Activated T-helper 2 cell treated with anti-CD3 and anti-CD28 coated beads, Interferon-gamma antibody, Interleukin-2, Interleukin-4, amounts not matched to agents 10 μg/mL and 5 μg/mL and 100 μg/mL, durations not matched to agents 14 hours and 24 hours and 36 hours (primary cell): ENCODE results near the gene ZBTB20. TPM values are rescaled to one million over a fixed set of nuclear protein-coding genes. Genes with fewer than 3 reads are reported as not detected.

Source experiments
- DNase-seq: peaks from one replicate; pipeline ENCODE4 v3.0.0; 2021; ENCODE audit warnings: low spot score
- H3K27ac Mint-ChIP-seq: one replicate; pipeline ENCODE4 v1.8.0; 2021; ENCODE audit warnings: mixed read lengths
- H3K27me3 Mint-ChIP-seq: one replicate; pipeline ENCODE4 v1.8.0; 2021; ENCODE audit warnings: low read depth, mixed read lengths
- H3K36me3 Mint-ChIP-seq: one replicate; pipeline ENCODE4 v1.8.0; 2021; ENCODE audit warnings: low read depth, mixed read lengths
- H3K4me1 Mint-ChIP-seq: one replicate; pipeline ENCODE4 v1.8.0; 2021; ENCODE audit warnings: low read depth, mixed read lengths
- H3K4me3 Mint-ChIP-seq: one replicate; pipeline ENCODE4 v1.8.0; 2021; ENCODE audit warnings: low read depth, mild to moderate bottlenecking, moderate library complexity, mixed read lengths
- H3K9me3 Mint-ChIP-seq: one replicate; pipeline ENCODE4 v1.8.0; 2021; ENCODE audit warnings: mixed read lengths
- intact Hi-C: fragments of 100-400 bp; cut with micrococcal nuclease; formaldehyde crosslinking; loops from one replicate; pipeline ENCODE4 v1.15.1; 2023
- total RNA-seq: library from RNA; stranded (reverse); gene quantifications from 2 replicates; pipeline ENCODE4 v1.2.3, GENCODE V29; 2022

Gene ZBTB20
- total RNA-seq, 1 donor from 2014 or later: 3.3 TPM

DNA sequence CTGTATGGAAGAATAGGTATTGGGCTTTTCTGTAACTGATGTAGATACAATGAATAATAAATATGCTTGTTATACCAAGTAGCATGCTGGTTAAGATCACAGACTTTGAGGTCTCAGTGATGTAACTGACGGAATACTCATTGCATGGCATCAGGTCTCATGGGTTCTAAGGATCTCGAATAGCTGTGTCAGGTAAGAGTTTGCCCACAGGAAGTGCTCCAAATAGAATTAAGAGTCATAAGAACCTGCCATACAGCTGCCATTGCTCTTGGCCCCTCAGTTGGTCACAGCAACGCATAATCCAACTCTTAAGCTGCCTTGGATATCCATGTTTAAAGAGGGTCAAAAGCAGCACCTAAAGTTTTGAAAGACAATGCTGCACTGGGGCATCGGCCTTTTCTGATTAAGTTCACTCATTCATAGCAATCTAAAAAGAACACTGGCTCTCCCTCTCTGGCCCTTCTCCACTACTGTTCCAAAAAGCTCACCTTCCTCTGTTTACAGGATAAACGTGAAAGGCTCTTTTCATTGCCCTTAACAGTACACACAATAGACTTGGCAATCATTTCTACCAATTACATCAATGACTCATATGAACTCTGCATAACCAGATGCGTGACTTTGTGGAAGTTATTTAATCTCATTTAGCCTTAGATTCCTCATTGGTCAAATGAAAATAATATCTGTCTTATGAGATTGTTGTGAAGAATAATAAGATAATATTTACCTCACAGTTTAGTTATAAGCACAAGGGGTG lies 74.6 kb downstream of the ZBTB20 start:
- intact Hi-C loops: no loop called here
- peaks cover 6% of the 10 kb centered on the region for H3K4me1 Mint-ChIP-seq
- no peaks in the 10 kb centered on the region for H3K9me3 Mint-ChIP-seq
- no peak for DNase-seq
- H3K27me3 Mint-ChIP-seq: no peaks in the 10 kb centered on the region
- H3K4me3 Mint-ChIP-seq: no peak overlapping the region
- no peaks in the 10 kb centered on the region for H3K36me3 Mint-ChIP-seq
- no peak overlapping the region for H3K27ac Mint-ChIP-seq

DNA sequence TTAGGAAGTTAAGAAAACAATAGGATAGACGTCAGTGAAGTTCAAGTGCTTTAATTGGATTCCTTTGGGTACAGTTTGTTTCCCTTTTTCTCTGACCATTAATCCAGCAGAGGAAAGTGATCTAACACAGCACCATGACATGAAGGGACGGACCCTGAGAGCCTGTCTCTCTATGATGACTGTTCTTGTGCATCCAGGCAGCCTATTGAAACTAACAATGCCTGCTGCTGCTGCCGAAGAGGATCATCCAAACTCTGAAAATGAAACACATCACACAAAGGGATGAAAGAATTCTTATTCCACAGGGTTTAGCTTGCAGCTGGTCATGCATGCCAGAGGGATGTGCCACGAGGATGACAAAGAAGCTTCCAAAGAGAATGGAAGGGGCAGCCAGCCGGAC lies 75.5 kb downstream of the ZBTB20 start:
- no peaks in the 10 kb centered on the region for H3K36me3 Mint-ChIP-seq
- H3K9me3 Mint-ChIP-seq: no peaks in the 10 kb centered on the region
- H3K27ac Mint-ChIP-seq: no peak overlapping the region
- DNase-seq: no peak
- no peak overlapping the region for H3K4me3 Mint-ChIP-seq
- intact Hi-C loops: no loop called here
- peaks cover 6% of the 10 kb centered on the region for H3K4me1 Mint-ChIP-seq
- H3K27me3 Mint-ChIP-seq: no peaks in the 10 kb centered on the region

DNA sequence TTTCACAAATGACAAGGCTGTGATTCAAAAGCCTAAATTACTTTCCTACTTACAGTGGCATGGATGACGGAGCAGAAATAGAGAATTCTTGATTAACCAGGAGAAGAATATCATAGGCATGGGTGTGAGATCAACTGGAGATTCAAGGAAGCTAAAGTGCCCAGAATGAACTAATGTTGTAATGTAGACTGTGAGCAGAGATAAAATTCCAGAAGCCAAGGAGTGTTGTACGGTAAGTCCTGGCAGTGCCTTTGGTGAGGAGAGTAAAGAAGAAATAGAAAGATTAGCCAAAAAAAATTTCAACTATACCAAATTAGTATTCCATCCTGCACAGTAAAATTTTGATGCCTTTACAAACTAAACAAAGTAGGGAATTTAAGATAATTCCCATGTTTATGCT lies 75.9 kb downstream of the ZBTB20 start:
- DNase-seq: no peak
- peaks cover 6% of the 10 kb centered on the region for H3K4me1 Mint-ChIP-seq
- no peak overlapping the region for H3K27ac Mint-ChIP-seq
- H3K4me3 Mint-ChIP-seq: no peak overlapping the region
- intact Hi-C loops: no loop called here
- no peaks in the 10 kb centered on the region for H3K27me3 Mint-ChIP-seq
- H3K36me3 Mint-ChIP-seq: no peaks in the 10 kb centered on the region
- H3K9me3 Mint-ChIP-seq: no peaks in the 10 kb centered on the region

DNA sequence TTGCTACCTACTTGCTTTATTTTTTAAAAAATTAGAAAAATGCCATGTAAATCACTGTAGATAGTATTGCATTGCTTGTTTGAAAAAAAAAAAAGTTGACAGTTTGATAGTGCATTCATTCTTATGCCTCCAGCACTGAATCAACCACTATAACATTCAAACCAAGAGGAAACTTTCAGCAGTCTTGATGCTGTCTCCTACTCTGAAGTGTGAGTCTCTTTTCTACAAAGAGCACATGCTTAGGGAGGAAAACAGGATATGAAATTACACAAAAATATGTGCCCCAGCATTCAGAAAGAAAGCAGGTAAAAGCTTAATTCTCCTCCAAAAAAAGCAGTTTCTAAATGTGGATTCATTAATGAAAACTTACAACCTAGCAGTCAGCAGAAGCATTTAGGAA lies 78.3 kb downstream of the ZBTB20 start:
- Mint-ChIP-seq H3K4me3 (no peak overlapping the region), H3K36me3 (no peaks in the 10 kb centered on the region), H3K27ac (no peak overlapping the region), H3K4me1 (peaks cover 6% of the 10 kb centered on the region), H3K27me3 (no peaks in the 10 kb centered on the region), H3K9me3 (no peaks in the 10 kb centered on the region)
- DNase-seq: no peak
- intact Hi-C loops: no loop called here

DNA sequence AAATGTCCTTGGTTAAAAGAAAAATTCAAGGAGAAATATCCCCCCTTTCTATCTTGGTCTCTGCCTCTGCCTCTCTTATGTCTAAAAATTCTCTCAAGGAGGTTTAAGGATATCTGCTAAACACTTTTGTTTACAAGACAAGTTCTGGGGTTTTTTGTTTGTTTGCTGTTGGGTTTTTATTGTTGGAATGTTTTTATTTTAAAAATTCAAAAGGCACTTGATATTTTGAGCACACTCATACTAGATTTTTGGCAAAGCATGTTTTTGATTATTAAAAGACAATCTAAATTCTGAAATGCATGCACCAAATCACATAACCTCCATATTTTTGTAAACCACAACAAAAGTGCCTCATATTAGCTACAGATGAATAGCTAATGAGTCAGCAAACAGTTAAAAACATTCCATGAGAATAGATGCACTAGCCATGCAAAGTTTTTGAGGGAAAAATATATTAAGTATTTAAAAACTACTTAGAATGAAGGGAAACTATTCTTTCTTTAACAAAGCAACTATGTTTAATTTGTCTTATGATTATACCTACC lies 84.6 kb downstream of the ZBTB20 start:
- Mint-ChIP-seq H3K4me1 (no peaks in the 10 kb centered on the region), H3K9me3 (no peaks in the 10 kb centered on the region), H3K4me3 (no peak overlapping the region), H3K36me3 (no peaks in the 10 kb centered on the region), H3K27ac (no peak overlapping the region), H3K27me3 (no peaks in the 10 kb centered on the region)
- DNase-seq: no peak
- intact Hi-C loops: no loop called here

DNA sequence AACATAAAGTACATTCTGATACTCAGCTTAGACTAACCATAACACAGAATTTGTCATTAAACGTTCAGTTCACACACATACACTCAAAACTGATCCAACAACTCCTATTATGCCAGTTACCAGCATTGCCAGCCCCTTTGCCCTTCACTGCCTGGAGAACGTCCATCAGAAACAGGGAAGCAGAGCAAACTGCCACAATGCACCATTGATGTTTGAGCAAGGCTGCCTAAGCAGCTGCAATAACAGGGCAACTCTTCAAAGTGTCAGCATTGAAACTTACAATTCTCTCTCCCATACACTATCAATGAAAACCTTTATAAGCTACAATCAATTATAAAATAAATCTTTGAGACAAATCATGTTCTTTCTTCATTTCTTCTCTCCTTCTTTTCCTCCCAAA lies 85.1 kb downstream of the ZBTB20 start:
- H3K36me3 Mint-ChIP-seq: no peaks in the 10 kb centered on the region
- no peak overlapping the region for H3K27ac Mint-ChIP-seq
- intact Hi-C loops: no loop called here
- H3K9me3 Mint-ChIP-seq: no peaks in the 10 kb centered on the region
- H3K4me3 Mint-ChIP-seq: no peak overlapping the region
- H3K4me1 Mint-ChIP-seq: no peaks in the 10 kb centered on the region
- H3K27me3 Mint-ChIP-seq: no peaks in the 10 kb centered on the region
- DNase-seq: no peak

DNA sequence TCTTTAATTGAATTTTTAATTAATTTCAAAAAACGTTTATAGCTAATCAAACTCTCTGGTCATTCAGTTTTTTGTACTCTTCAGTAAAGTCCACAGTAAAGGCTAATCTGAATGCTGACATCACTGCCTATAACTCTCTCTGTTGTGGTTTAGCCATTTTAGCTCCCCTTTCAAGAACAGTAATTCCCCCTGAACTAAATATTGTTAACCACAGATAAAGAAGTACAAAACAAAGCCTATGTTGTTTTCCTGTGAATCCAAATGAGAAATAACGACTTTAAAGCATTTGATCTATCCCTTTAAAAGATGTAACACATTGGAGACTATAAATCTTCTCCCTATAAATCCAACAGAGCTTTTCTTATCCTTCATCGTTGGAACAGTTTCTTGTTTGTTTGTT lies 94.2 kb downstream of the ZBTB20 start:
- Mint-ChIP-seq H3K9me3 (no peaks in the 10 kb centered on the region), H3K4me1 (no peaks in the 10 kb centered on the region), H3K27ac (no peak overlapping the region), H3K27me3 (no peaks in the 10 kb centered on the region), H3K4me3 (no peak overlapping the region), H3K36me3 (no peaks in the 10 kb centered on the region)
- DNase-seq: no peak
- intact Hi-C loops: no loop called here

DNA sequence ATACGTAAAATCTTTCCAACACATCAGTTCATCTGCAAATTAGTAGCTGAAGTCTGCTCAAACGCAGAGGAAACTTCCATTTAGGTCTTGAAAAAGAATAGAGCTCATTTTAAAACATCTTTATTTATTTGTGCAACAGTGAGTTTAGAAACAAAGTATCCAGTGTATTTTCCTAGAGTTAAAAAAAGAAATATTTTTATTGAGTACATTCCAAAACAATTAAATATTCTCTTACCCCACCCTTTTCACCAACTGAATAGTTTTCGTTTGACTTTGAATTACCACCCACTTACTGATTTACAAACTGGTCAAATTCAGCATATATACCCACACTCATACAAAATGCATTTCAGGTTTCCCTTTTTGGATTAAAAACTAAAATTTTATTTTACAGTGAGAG lies 104.7 kb downstream of the ZBTB20 start:
- no peak for DNase-seq
- no peaks in the 10 kb centered on the region for H3K9me3 Mint-ChIP-seq

DNA sequence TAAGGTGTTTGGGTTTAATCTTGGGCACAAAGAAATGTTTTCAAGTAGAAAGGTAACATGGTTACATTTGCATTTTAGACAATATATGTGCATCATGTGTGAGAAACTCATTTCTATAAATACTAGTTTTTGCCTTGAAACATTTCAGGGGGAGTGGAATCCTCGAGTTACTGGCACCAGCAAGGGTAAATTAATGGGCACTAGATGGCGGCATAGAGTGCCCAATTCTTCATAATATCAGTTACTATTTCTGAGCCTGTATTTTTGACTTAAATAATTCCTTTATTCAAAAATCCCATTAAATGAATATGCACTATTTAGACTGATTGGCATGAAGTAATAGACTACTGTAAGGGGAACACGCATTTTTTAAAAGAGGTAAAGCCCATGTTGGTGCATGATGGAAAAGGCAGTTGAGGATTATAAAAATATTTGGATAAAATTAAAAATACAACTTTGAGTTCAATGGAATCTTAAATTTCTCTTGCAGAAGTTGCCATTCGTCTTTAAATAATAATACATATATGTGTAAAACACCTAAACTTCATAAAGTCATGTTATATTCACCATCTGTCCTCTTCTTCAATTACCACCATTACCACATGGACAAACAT lies 106.3 kb downstream of the ZBTB20 start:
- Mint-ChIP-seq H3K27ac (no peak overlapping the region), H3K36me3 (no peaks in the 10 kb centered on the region), H3K9me3 (no peaks in the 10 kb centered on the region), H3K27me3 (no peaks in the 10 kb centered on the region), H3K4me1 (no peaks in the 10 kb centered on the region), H3K4me3 (no peak overlapping the region)
- no peak for DNase-seq
- intact Hi-C loops: loop anchor here (1.0 to 10.0 kb wide), 3 partner anchors 130 to 774 kb away; no protein-coding TSS in a partner anchor

More for the DNA sequence above, 104.7 kb downstream of the ZBTB20 start:
- Mint-ChIP-seq H3K36me3 (no peaks in the 10 kb centered on the region), H3K4me1 (no peaks in the 10 kb centered on the region), H3K27ac (no peak overlapping the region), H3K27me3 (no peaks in the 10 kb centered on the region), H3K4me3 (no peak overlapping the region)
- intact Hi-C loops: loop anchor here (10.0 kb wide), 1 partner anchor 772 kb away; no protein-coding TSS in a partner anchor

DNA sequence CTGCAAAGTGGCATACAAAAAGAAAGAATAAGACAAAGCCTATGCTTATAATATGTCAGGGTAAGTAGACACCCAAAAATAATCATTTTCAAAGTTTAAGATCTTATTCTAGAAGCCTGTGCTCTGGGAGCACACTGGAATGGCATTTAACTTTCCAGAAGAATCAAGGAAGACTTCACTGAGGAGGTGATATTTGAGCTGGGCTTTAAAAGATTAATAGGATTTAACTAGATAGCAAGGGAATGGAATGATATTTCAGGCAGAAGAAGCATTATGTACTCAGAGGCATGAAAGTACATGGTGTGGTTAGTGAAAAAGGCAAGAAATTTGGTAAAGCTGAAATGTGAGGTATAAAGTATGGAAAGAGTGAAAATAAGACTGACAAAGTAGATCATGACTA lies 106.8 kb downstream of the ZBTB20 start:
- no peaks in the 10 kb centered on the region for H3K36me3 Mint-ChIP-seq
- no peaks in the 10 kb centered on the region for H3K9me3 Mint-ChIP-seq
- no peaks in the 10 kb centered on the region for H3K27me3 Mint-ChIP-seq
- intact Hi-C loops: loop anchor here (1.0 to 10.0 kb wide), 3 partner anchors 131 to 775 kb away; no protein-coding TSS in a partner anchor
- DNase-seq: no peak
- H3K4me1 Mint-ChIP-seq: no peaks in the 10 kb centered on the region
- no peak overlapping the region for H3K4me3 Mint-ChIP-seq
- no peak overlapping the region for H3K27ac Mint-ChIP-seq

DNA sequence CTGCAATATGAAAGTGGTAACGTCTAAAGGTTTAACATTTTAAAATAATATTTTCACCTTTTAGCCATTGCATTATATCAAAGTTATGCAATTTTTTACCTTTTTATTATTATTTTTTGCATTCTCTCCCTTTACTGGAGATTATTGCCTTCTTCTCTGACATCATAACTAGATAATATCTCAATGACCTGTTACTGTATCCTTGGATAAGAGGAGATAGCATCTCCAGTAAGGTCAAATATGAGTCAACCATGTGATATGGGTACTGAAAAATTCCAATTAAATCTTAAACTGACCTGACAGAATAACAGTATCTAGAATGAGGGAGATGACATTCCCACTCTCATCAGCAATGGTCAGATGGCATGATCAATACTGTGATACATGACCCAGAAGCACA lies 108.3 kb downstream of the ZBTB20 start:
- Mint-ChIP-seq H3K9me3 (no peaks in the 10 kb centered on the region), H3K27me3 (no peaks in the 10 kb centered on the region), H3K27ac (no peak overlapping the region), H3K4me3 (no peak overlapping the region), H3K36me3 (no peaks in the 10 kb centered on the region), H3K4me1 (no peaks in the 10 kb centered on the region)
- DNase-seq: no peak
- intact Hi-C loops: no loop called here

DNA sequence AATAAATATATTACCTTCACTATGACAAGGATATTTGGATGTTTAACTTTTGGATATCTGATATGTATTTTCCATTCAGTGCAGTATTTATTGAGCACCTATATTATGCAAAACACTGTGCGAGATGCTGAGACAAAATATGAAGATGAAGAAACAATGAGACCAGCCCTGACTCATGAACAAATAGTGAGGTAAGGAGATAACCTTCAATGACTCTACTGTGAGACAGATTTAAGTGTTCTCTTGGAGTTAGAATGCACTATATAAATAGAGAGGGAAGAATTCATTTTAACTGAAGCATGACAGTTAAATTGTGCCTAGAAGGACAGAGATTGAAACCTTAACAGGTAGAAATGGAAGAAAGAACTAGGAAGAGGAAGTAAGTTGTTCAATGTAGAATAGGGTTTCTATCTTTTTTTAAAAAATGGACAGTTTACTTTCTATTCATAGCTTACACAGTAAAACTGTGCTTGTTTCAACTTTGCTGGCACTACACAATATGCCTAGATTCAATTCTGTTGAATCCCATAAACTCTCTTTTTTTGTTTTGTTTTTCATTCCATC lies 124.2 kb downstream of the ZBTB20 start:
- no peaks in the 10 kb centered on the region for H3K9me3 Mint-ChIP-seq
- no peaks in the 10 kb centered on the region for H3K4me1 Mint-ChIP-seq
- no peak overlapping the region for H3K4me3 Mint-ChIP-seq
- no peaks in the 10 kb centered on the region for H3K27me3 Mint-ChIP-seq
- H3K36me3 Mint-ChIP-seq: no peaks in the 10 kb centered on the region
- intact Hi-C loops: no loop called here
- no peak overlapping the region for H3K27ac Mint-ChIP-seq
- no peak for DNase-seq

DNA sequence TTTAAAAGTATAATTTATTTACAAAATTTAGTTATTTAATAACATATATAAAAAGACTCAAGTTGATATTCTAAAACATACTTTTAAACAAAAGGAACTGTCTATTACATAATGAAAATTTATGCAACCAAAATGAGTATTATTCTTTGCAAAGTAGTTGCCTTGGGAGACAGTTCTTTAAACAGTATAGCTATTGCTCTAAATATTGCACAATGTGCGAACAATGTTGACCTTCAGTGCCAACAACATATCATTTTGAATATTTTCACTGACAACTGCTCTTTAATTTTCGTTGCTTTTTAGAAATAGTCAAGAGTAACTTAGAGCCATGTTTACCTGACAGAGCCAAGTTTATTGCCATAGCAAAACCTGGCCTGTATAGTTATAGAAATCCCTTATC lies 124.9 kb downstream of the ZBTB20 start:
- Mint-ChIP-seq H3K4me3 (no peak overlapping the region), H3K9me3 (no peaks in the 10 kb centered on the region), H3K27me3 (no peaks in the 10 kb centered on the region), H3K27ac (no peak overlapping the region), H3K36me3 (no peaks in the 10 kb centered on the region), H3K4me1 (no peaks in the 10 kb centered on the region)
- DNase-seq: no peak
- intact Hi-C loops: no loop called here
